IMR-90 (cell line): ENCODE data around the gene OLFM4. TPM values are rescaled to one million over a fixed set of nuclear protein-coding genes. Genes with fewer than 3 reads are reported as not detected.
A peak's percentile ranks its signal among the peaks of the same experiment; 100 is the strongest.
"Not testable (repeated sequence)": the region's sequence is repeated elsewhere in the genome, so short reads cannot be mapped to it uniquely, and the experiment has no call there.

Source experiments
- ATAC-seq: fragments of 200-7000 bp; cut with Tn5 transposase; 2 replicates; pipeline ENCODE4 v1.9.1; 2020; ENCODE audit warnings: low read depth, mild to moderate bottlenecking, moderate library complexity
- BruUV-seq: library from RNA; stranded (reverse); fragments of 400-500 nt; replicated peaks from 2 replicates; lab custom pipeline; 2021; lab: Mats Ljungman, UMichigan
- CTCF ChIA-PET: fragments of 300-600 bp; formaldehyde crosslinking; extraction: SDS; loops from one replicate; lab custom pipeline; 2021; ENCODE audit warnings: antibody characterized with exemption; lab: Yijun Ruan, JAX
- POLR2A ChIA-PET: fragments of 300-600 bp; sonication (Branson Sonifier 250); formaldehyde crosslinking; loops from one replicate; lab custom pipeline; 2022; ENCODE audit warnings: antibody characterized with exemption; ENCODE audit not compliant: unreplicated experiment; lab: Charles Lee
- DNase-seq: peaks from one replicate; pipeline ENCODE4 v3.0.0; 2013
- H2AFZ ChIP-seq: replicated peaks from 2 replicates; pipeline ENCODE3; 2013; ENCODE audit warnings: low read length, mild to moderate bottlenecking; ENCODE audit not compliant: poor library complexity
- H2AK5ac ChIP-seq: 2 replicates; pipeline ENCODE4 v1.6.1; 2013; ENCODE audit warnings: low read depth, low read length, inconsistent platforms
- H2AK9ac ChIP-seq: replicated peaks from 2 replicates; pipeline ENCODE3; 2013; ENCODE audit warnings: mild to moderate bottlenecking, low read depth, low read length, moderate library complexity; ENCODE audit not compliant: poor library complexity
- H2BK120ac ChIP-seq: 2 replicates; pipeline ENCODE4 v1.6.1; 2013; ENCODE audit warnings: low read depth, low read length, inconsistent platforms
- H2BK15ac ChIP-seq: 3 replicates; pipeline ENCODE4 v1.6.1; 2013; ENCODE audit warnings: low read depth, low read length, inconsistent platforms
- H2BK20ac ChIP-seq: 2 replicates; pipeline ENCODE4 v1.6.1; 2013; ENCODE audit warnings: low read depth, mild to moderate bottlenecking, inconsistent platforms, low read length, moderate library complexity
- H2BK5ac ChIP-seq: 2 replicates; pipeline ENCODE4 v1.6.1; 2013; ENCODE audit warnings: mild to moderate bottlenecking, low read depth, low read length, inconsistent platforms; ENCODE audit not compliant: poor library complexity, severe bottlenecking
- H3K14ac ChIP-seq: replicated peaks from 2 replicates; pipeline ENCODE4 v1.6.1; 2013; ENCODE audit warnings: low read depth, low read length, inconsistent platforms
- H3K18ac ChIP-seq: 2 replicates; pipeline ENCODE4 v1.6.1; 2013; ENCODE audit warnings: low read depth, low read length, control low read depth
- H3K23ac ChIP-seq: 2 replicates; pipeline ENCODE4 v1.6.1; 2013; ENCODE audit warnings: low read depth, low read length, inconsistent platforms
- H3K27ac ChIP-seq: 2 replicates; pipeline ENCODE4 v1.5.1; 2013; ENCODE audit warnings: mild to moderate bottlenecking, control low read depth, low read length; ENCODE audit not compliant: insufficient read depth
- H3K27me3 ChIP-seq: 2 replicates; pipeline ENCODE4 v1.6.1; 2013; ENCODE audit warnings: low read length; ENCODE audit not compliant: control insufficient read depth, insufficient read depth
- H3K36me3 ChIP-seq: 2 replicates; pipeline ENCODE4 v1.6.1; 2013; ENCODE audit warnings: low read length, mixed read lengths; ENCODE audit not compliant: control insufficient read depth, insufficient read depth
- H3K4ac ChIP-seq: 2 replicates; pipeline ENCODE4 v1.6.1; 2013; ENCODE audit warnings: low read depth, low read length, inconsistent platforms
- H3K4me1 ChIP-seq: 2 replicates; pipeline ENCODE4 v1.6.1; 2013; ENCODE audit warnings: low read length, mixed read lengths; ENCODE audit not compliant: control insufficient read depth, insufficient read depth
- H3K4me2 ChIP-seq: 2 replicates; pipeline ENCODE4 v1.6.1; 2013; ENCODE audit warnings: low read depth, mild to moderate bottlenecking, control low read depth, low read length, moderate library complexity
- H3K4me3 ChIP-seq: 2 replicates; pipeline ENCODE4 v1.5.1; 2013; ENCODE audit warnings: low read depth, mild to moderate bottlenecking, control low read depth, low read length, moderate library complexity; ENCODE audit not compliant: insufficient read depth
- H3K56ac ChIP-seq: 2 replicates; pipeline ENCODE4 v1.6.1; 2013; ENCODE audit warnings: low read length, inconsistent platforms; ENCODE audit not compliant: insufficient read depth; ENCODE audit errors: extremely low read depth
- H3K79me1 ChIP-seq, 2 experiments: 2 replicates each; pipeline ENCODE4 v1.6.1; 2013; ENCODE audit warnings: low read length in 2 of 2, inconsistent platforms in 1 of 2, low read depth in 1 of 2
- H3K9ac ChIP-seq: 2 replicates; pipeline ENCODE4 v1.6.1; 2013; ENCODE audit warnings: low read depth, low read length, control low read depth
- H3K9me1 ChIP-seq: 2 replicates; pipeline ENCODE4 v1.6.1; 2013; ENCODE audit warnings: low read length, inconsistent platforms; ENCODE audit not compliant: insufficient read depth
- H3K9me3 ChIP-seq: 2 replicates; pipeline ENCODE4 v1.6.1; 2013; ENCODE audit warnings: low read length; ENCODE audit not compliant: control insufficient read depth, insufficient read depth
- H4K20me1 ChIP-seq: 2 replicates; pipeline ENCODE4 v1.6.1; 2013; ENCODE audit warnings: low read length, inconsistent platforms; ENCODE audit not compliant: insufficient read depth
- H4K5ac ChIP-seq: 2 replicates; pipeline ENCODE4 v1.6.1; 2013; ENCODE audit warnings: mild to moderate bottlenecking, low read depth, low read length, control low read depth
- H4K8ac ChIP-seq, 2 experiments: 2 replicates each; pipeline ENCODE4 v1.6.1; 2013; ENCODE audit warnings: low read depth in 2 of 2, low read length in 2 of 2, control low read depth in 1 of 2, inconsistent platforms in 1 of 2
- H4K91ac ChIP-seq: 2 replicates; pipeline ENCODE4 v1.6.1; 2013; ENCODE audit warnings: low read depth, low read length, inconsistent platforms; ENCODE audit not compliant: insufficient read depth
- BHLHE40 ChIP-seq: fragments of 150-350 bp; IDR thresholded peaks from 2 replicates; pipeline ENCODE4 v1.6.1; 2016; ENCODE audit warnings: mild to moderate bottlenecking, low read depth, low read length
- CEBPB ChIP-seq: IDR thresholded peaks from 2 replicates; pipeline ENCODE4 v1.6.1; 2012; ENCODE audit warnings: low read depth, low read length, improper control_type of control experiment
- MAFK ChIP-seq: IDR thresholded peaks from 2 replicates; pipeline ENCODE4 v1.6.1; 2012; ENCODE audit warnings: low read depth, low read length, improper control_type of control experiment
- MAZ ChIP-seq: IDR thresholded peaks from 2 replicates; pipeline ENCODE4 v1.6.1; 2012; ENCODE audit warnings: low read depth, mild to moderate bottlenecking, low read length, improper control_type of control experiment, moderate library complexity, borderline replicate concordance
- MXI1 ChIP-seq: IDR thresholded peaks from 2 replicates; pipeline ENCODE4 v1.6.1; 2012; ENCODE audit warnings: low read depth, mild to moderate bottlenecking, low read length, moderate library complexity, borderline replicate concordance
- POLR2A ChIP-seq: IDR thresholded peaks from 2 replicates; pipeline ENCODE4 v1.6.1; 2012; ENCODE audit warnings: mild to moderate bottlenecking, low read depth, low read length
- RCOR1 ChIP-seq: IDR thresholded peaks from 2 replicates; pipeline ENCODE4 v1.6.1; 2012; ENCODE audit warnings: mild to moderate bottlenecking, low read length, improper control_type of control experiment; ENCODE audit not compliant: insufficient replicate concordance
- WGBS, 2 experiments: methylation state at CpG; one replicate each; pipeline versions ENCODE4 v1.1.5 to v1.1.7; 2013; ENCODE audit warnings: missing lambda C conversion rate in 2 of 2; ENCODE audit not compliant: insufficient read length in 1 of 2; ENCODE audit errors: extremely low coverage in 2 of 2; 5-methylcytosine and 5-hydroxymethylcytosine counted together
- dilution Hi-C: fragments of 300-500 bp; cut with HindIII; formaldehyde crosslinking; loops from one replicate; pipeline ENCODE4 v1.14.3; 2018; ENCODE audit warnings: low sequenced_read_pairs; ENCODE audit not compliant: unreplicated experiment
- in situ Hi-C: fragments of 300-500 bp; cut with MboI; formaldehyde crosslinking; loops from 3 replicates; pipeline ENCODE4 v1.14.3; 2019; ENCODE audit warnings: low sequenced_read_pairs, inconsistent platforms, mixed read lengths
- intact Hi-C: fragments of 100-400 bp; cut with micrococcal nuclease; formaldehyde crosslinking; loops from 2 replicates; pipeline ENCODE4 v1.10.0; 2022
- polyA plus RNA-seq, 3 experiments: library from polyadenylated mRNA; depleted of rRNA; stranded (reverse); fragments of >200 nt; gene quantifications; 2 replicates each; pipeline ENCODE4 v1.2.3, GENCODE V29; 2012; ENCODE audit warnings: low replicate concordance in 1 of 3
- total RNA-seq: library from RNA; depleted of rRNA; stranded (reverse); fragments of >200 nt; gene quantifications from 2 replicates; pipeline ENCODE4 v1.2.3, GENCODE V29; 2012

Gene OLFM4
- total and polyA plus RNA-seq, 2 of the 4 experiments (the other 2 are of a cell fraction), result not detected

DNA sequence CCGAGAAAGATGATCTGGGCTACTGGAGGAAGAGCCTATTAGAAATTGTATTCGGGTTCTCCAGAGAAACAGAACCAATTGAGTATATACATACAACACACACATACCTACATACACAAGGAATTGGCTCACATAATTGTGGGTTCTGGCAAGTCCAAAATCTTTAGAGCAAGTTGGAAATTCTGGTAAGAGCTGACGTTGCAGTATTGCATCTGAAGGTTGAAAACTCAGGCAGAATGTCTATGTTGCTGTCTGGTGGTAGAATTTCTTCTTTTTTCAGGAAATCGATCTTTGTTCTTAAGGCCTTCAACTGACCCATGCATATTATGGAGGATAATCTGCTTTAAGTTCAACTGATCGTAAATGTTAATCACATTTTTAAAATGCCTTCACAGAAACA is 15.5 kb upstream of the OLFM4 start:
- no peak overlapping the region for H3K9ac ChIP-seq
- H3K23ac ChIP-seq, result no peak overlapping the region
- H3K4ac ChIP-seq, result no peak overlapping the region
- POLR2A ChIA-PET, result no interaction called here
- no peak overlapping the region for H2BK15ac ChIP-seq
- no peaks in the 10 kb centered on the region for H3K4me1 ChIP-seq
- BruUV-seq, result no TSS peak
- TF ChIP-seq CEBPB (no peak), MAFK (peak; percentile 72), MAZ (no peak), POLR2A (no peak), BHLHE40 (no peak), MXI1 (no peak), RCOR1 (no peak)
- no peak overlapping the region for H3K18ac ChIP-seq
- ATAC-seq (no peak), DNase-seq (no peak)
- no peaks in the 10 kb centered on the region for H3K27me3 ChIP-seq
- H2AK9ac ChIP-seq, result no peak overlapping the region
- WGBS, 2 experiments, result no CpG with 5 or more reads among the region's 5 CpGs
- no peak overlapping the region for H2BK20ac ChIP-seq
- no peak overlapping the region for H2BK5ac ChIP-seq
- no peaks in the 10 kb centered on the region for H3K9me1 ChIP-seq
- no peak overlapping the region for H3K27ac ChIP-seq
- no peaks in the 10 kb centered on the region for H3K36me3 ChIP-seq
- no peak overlapping the region for H3K4me2 ChIP-seq
- no peak overlapping the region for H2AK5ac ChIP-seq
- no peaks in the 10 kb centered on the region for H3K79me1 ChIP-seq
- no peak overlapping the region for H2BK120ac ChIP-seq
- H4K5ac ChIP-seq, result no peak overlapping the region
- H4K91ac ChIP-seq, result no peak overlapping the region
- peaks cover 10% of the 10 kb centered on the region for H3K9me3 ChIP-seq
- H4K20me1 ChIP-seq, result no peaks in the 10 kb centered on the region
- CTCF ChIA-PET, result no interaction called here
- no peak overlapping the region for H3K4me3 ChIP-seq
- H4K8ac ChIP-seq, result no peak overlapping the region
- in situ Hi-C loops (no loop called here), dilution Hi-C loops (no loop called here), intact Hi-C loops (no loop called here)
- no peak overlapping the region for H3K56ac ChIP-seq
- H2AFZ ChIP-seq, result no peak overlapping the region
- no peak overlapping the region for H3K14ac ChIP-seq

DNA sequence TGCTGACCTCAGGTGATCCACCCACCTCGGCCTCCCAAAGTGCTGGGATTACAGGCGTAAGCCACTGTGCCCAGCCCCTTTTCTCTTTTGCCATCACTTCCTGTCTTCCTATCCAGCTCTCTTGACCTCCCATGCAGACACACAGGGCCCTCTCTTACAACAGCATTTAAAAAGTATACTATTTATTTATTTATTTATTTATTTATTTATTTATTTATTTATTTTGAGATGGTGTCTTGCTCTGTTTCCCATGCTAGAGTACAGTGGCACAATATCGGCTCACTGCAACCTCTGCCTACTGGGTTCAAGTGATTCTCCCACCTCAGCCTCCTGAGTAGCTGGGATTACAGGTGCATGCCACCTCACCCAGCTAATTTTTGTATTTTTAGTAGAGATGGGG is 14.6 kb upstream of the OLFM4 start:
- POLR2A ChIA-PET, result interaction anchor here (0.6 kb wide), 1 partner anchor 60 kb away, joined by 3 read pairs; no protein-coding TSS in a partner anchor
- H4K5ac ChIP-seq, H3K79me1 ChIP-seq, H3K23ac ChIP-seq, CTCF ChIA-PET, in situ Hi-C loops, H2BK15ac ChIP-seq, H2AK9ac ChIP-seq, H2AK5ac ChIP-seq, H2BK20ac ChIP-seq, H3K36me3 ChIP-seq, BruUV-seq, H3K4me2 ChIP-seq, H3K9ac ChIP-seq, H3K27ac ChIP-seq, H3K27me3 ChIP-seq, H2BK120ac ChIP-seq, H3K9me1 ChIP-seq, H3K56ac ChIP-seq, H3K4ac ChIP-seq, H4K91ac ChIP-seq, ATAC-seq, H3K4me3 ChIP-seq, intact Hi-C loops, dilution Hi-C loops, H2AFZ ChIP-seq, H2BK5ac ChIP-seq, H4K20me1 ChIP-seq, H4K8ac ChIP-seq, H3K18ac ChIP-seq, DNase-seq, H3K14ac ChIP-seq, H3K4me1 ChIP-seq: not testable (repeated sequence)
- WGBS, 2 experiments, result no CpG with 5 or more reads among the region's 3 CpGs
- peaks cover 10% of the 10 kb centered on the region for H3K9me3 ChIP-seq
